GM18861 (cell line): ENCODE measurements around the gene ZNF592.

Source experiments
- ATAC-seq: cut with Tn5 transposase; IDR thresholded peaks from one replicate; pipeline ENCODE4 v1.9.1; 2021; ENCODE audit not compliant: unreplicated experiment

ZNF592 gene

DNA sequence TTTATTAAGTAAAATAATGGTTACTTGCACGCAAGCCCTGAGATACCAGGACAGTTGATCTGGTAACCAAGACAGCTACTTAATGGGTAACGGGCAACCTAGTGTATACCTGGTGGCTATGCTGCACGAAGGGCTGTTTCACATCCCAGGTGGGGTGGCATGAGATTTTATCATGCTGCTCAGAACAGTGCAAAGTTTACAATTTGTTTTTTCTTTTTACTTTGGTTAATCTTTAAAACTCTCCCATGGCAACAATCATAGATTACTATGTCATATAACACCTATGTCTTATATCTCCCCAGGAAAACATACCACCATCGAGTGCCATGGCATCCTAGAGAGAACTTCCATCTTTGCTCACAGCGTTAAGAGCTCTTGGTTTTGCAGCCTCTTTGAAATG is 103.8 kb downstream of the ZNF592 start:
- no peak for ATAC-seq

- no peak for ATAC-seq
Observed at GRCh38 chr15:84855136-84855535, 106.7 kb downstream of the ZNF592 start.

DNA sequence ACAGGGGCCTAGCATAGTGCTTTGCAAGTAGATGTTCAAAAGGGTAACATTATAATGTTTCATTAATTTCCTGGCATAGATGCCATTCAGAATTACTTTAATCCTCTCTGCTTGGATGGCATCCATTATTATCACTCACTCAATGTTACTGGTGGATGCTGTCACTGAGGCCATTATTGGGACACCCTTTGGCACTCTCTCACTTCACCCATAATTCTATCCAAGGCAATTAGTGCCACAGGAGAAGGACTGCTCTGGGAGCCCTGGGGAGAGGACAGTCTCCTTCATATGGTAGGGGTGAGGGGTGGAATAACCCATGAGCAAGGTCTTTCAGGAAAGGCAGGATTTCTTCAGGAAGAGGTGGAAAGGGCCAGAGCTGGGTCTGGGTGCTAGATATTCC is 107.4 kb downstream of the ZNF592 start:
- ATAC-seq, result no peak
